GM21447 (cell line): ENCODE data around the gene GALNT2.

Source experiments
- ATAC-seq: cut with Tn5 transposase; IDR thresholded peaks from one replicate; pipeline ENCODE4 v1.9.1; 2021; ENCODE audit not compliant: unreplicated experiment

The GALNT2 gene

GRCh38 chr1:230109066-230109465 is 42.0 kb downstream of the GALNT2 start:
- no peak for ATAC-seq

DNA sequence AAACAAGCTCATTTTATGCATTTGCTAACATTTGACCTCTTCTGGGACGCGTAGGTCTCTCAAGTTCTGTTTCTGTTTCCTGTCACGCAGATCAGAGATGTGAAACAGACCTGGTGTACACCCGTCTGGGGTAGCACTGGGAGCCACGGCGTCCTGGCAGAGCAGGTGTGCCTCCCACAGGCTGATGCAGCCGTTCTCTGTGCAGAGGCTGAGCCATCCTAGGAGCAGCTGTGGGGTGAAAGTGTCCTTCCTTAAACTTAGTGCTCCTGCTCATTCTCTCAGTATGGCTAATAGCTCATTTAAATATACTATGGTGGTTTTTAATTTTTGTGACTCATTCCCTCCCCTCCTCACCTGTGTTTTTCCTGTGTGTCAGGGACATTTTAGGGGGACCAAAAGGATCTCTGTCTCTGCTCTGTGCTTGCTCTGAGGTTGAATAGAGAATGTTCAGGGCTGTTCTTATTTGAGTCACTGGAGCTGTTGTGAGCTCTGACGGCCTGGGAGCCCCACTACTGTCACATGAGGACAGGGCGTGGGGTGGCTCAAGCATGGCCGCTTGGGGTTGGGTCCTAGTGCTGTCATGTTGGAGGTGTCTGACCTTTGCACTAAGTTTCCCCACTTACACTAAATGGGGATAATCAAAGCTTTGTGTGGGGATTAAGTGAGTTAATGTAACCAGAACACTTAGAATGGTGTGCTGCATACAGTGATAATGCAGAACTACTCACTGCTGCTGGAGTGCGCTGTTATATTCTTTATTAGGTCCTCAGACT is 43.0 kb downstream of the GALNT2 start:
- ATAC-seq = peak; percentile 79

DNA sequence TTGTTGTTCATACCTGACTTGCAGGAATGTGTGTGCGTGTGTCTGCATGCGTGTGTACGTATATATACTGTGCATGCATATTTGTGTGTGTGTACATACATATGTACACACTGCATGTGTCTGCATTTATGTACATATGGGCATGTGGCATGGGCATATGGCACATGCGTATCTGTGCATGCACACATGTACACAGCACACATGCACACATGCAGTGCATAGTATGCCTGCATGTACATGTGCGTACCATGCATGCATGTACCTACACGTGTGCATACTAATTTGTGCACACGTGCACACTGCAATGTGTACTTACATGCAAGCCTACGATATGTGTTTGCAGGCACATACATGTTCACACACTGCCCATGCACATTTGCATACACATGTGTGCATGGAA is 43.9 kb downstream of the GALNT2 start:
- ATAC-seq = no peak

DNA sequence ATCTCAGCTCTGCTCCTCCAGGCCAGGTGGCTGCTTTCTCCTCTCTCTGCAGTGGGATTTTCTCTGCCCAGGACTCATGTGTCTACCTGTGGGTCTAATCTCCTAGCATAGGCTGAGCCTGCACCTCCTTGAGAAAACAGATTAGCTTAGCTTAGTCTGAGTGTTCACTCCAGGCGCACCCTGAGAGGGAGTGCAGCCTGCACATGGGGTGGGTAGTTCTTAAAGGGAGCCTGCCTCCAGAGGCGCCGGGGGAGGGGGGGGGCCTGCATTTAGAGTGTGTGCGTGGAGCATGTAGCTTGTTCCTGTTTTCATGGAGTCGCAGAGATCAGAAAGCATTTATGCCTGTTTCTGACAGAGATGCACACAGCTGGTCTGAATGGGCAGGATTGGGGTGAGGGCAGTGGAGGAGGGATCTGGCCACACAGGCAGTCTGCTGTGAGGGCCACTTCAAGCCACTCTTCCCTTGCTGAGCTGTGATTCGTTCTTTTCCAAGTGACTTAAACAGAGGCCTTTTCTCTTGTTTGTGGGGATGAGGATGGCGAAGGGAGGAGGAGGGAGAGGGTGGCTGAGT is 45.2 kb downstream of the GALNT2 start:
- no peak for ATAC-seq

GRCh38 chr1:230112782-230113181 is 45.7 kb downstream of the GALNT2 start:
- no peak for ATAC-seq

GRCh38 chr1:230113235-230113592 is 46.2 kb downstream of the GALNT2 start:
- ATAC-seq = no peak

DNA sequence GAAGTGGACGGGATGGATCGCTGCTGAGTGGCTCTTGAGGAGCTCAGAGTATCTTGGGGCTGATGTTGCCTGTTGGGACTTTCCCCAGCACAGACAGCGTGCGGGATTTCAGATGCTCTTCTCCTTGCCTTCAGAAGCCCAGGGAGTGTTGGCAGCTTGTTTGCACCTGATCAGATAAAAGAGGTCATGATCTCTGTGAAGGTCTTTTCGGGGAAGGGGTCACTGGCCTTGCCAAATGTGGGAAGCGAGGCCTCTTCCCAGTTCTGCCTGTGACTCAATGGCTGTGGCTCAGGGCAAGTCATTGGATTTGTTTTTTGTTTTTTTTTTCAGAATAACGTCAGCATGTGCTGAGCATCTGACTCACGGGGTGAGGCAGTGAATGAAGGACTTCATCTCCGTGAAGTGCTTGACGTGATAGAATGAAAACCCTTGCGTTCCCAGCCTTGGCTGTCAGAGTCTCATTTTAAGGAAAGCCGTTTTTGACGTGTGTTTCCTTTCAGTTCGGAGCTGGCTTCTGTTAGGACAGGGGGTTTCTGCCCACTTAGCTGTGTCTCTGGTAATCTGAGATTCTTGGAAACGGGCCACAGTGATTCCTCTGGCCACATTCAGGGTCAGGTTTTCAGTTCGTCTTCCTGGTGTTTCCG is 46.7 kb downstream of the GALNT2 start:
- ATAC-seq = no peak

DNA sequence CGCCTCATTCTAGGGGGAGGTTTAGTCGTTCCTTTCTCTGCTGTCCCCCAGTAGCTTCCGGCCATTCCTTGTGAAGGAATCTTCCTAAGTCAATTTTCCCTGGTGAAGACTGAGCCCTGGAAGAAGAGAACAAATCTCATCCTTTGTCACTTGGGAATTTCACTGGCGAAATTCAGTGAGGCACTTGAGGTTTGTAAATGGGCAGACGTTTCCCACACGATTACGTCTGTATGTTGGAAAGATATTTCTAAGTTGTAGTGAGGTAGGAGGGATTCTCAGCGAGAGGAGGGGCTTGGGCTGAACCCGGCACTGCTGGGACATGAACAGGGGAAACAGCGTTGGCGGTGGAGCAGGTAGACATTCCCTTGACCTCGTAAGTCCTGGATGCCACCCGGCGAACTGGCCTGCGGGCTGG is 47.2 kb downstream of the GALNT2 start:
- no peak for ATAC-seq

DNA sequence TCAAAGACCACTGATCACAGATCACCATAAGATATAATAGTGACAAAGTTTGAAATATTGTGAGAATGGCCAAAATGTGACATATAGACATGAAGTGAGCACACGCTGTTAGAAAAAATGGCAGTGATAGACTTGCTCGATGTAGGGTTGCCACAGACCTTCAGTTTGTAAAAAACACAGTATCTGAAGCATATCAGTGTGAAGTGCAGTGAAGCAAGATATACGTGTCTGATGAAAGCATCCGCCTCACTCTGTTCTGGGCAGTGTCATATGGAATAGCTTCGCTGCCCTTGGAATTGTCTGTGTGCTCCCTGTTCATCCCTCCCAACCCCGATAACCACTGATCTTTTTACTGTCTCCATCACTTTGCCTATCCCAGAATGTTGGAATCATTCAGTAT is 50.7 kb downstream of the GALNT2 start:
- ATAC-seq = no peak

GRCh38 chr1:230119340-230119739 is 52.3 kb downstream of the GALNT2 start:
- no peak for ATAC-seq

DNA sequence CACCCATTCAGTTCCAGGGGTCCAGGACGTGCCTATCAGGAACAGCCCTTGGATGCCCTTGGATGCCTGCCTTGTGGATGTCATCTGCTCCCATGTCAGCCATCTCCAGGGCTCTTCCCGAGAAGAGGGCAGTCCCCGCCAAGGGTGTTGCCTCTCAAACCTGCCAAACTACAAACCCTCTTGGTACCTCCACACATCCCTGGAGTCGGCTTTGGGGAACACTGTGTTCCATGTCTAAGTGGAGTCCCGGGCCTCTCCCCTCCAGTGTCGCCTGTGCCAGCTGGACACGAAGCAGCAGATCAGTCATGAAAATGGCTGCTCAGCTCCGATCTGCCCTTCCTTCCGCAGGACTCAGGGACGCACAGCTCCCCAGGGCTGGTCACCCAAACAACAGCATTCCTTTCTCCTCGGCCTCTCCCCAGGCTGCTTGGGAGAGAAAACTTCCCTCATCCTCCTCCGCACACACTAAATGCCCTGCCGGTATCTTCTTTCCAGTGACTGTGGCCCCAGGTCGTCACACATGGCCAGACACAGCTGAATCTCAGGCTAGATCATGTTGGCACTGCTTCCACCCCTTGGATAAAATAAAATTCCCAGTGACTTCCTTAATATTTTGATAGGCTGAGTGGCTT is 53.4 kb downstream of the GALNT2 start:
- no peak for ATAC-seq

DNA sequence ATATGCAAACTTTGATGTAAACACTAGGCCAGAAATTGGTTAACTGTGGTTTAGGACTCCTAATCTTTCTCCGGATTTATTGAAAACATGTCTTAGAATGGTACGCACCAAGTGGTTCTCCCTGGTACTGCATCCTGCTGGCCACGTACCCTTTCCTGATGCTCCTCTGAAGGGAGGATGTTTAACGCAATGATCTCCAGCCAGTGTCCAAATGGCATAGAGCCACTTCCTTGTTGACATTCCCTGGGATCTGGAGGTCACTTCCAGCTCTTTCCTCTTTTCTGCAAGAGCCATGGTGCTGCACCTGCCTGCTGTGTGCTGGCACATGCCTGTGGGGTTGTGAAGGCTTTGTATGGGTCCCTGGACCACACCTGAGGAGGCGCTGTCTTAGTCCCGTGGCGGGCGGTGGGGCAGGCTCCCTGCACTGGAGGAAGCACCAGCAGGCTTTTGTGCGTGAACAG is 53.9 kb downstream of the GALNT2 start:
- no peak for ATAC-seq

DNA sequence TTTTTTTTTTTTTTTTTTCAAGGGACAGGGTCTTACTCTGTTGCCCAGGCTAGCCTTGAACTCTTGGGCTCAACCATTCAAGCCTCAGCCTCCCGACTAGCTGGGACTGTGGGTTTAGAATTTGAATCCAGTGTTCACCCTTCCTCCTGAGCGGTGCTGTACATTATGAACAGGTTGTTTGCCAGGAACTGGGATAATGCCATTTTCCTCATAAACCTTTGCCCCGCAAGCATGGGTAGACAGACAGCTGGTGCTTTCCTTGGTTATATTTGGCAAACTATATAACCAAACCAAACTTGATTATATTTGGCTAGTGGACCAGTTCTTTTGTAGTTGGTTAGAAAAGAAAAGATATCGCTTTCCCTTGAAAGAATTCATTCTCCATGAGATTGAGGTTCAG is 54.9 kb downstream of the GALNT2 start:
- no peak for ATAC-seq

DNA sequence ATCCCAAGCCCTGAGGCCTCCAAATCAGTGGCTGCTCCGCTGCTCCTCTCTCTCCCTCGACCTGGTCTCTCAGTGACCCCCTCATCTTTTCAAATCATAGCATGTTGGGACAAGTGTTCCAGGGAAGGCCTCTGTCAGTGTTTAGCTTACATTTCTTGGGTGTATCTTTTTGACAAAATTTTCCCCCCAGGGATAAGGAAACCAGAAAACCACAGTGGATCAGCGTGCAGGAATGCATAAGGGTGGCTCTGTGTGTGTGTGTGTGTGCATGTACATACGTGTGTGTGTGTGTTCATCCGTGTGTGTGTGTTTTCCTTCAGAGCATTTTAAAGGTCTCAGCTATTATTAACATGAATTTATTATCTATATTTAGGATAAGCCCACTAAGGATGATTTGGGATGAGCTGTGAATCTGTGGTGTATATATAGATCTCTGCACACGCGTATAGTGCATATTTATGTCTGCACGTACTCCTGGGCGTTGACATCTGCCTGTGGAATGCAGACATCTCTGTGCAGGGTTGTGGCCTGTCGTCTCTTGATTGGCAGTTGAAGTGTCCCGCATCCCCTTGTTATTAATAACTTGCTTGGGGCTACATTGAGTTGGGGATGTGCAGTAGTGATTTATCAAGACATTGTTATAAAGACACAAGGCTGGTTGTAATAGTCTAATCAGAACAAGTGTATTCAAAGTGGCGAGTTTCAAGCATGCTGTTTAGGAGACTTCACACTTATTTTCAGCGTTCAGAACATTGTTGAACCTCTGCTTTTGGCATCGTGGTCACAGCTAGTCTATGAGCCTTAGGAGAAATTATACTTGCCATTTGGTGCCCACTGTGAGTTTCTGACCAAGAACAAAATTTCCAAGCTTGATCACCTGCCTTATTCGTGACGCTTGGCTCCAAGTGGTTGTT is 55.6 kb downstream of the GALNT2 start:
- no peak for ATAC-seq

- ATAC-seq = peak; percentile 80
These were observed 56.5 kb downstream of the GALNT2 start for GRCh38 chr1:230123280-230124185.

DNA sequence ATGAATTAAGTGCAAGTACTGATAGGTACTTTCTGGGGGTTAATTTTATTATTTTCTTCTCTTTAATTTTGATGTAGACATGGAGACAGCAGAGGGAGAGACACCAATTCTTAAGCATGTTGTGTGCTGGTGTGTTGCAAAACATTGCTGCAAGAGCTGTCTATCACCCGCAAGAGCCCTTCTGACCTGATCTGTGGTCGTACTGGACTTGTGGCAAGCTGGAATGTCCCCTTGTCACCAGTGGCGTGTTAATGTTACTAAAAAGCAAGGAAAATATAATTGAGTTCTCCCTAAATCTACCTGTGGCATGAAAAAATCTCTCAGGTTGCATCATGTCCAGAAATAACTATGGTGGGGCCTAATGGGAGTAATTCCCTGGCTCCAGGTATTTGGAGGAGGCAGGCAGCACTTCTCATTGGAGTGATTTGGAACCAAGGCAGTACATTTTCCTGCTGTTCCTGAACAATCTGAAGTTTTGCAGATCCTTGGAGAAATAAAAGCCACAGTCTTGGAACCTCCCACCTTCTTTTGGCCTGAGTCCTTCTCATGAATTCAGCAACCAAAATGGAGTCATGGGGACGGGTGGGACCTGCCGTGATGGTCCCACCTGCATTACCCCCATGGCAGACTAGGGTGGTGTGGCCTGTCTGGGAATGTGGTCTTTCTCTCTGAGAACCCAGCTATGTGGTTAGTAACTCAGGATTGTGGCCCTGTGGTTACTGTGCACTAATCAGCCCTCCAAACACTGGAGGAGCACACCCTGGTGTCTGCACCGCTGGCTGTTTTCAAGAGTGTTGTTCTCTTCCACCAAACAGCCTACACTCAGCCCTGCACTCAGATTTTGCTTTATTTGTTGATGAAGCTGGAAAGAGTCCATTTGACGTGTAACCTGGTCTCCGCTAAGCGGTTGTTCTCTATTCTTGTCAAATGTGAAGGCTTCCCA is 57.4 kb downstream of the GALNT2 start:
- no peak for ATAC-seq

- ATAC-seq = no peak
These were observed 58.1 kb downstream of the GALNT2 start for GRCh38 chr1:230125141-230125540.

DNA sequence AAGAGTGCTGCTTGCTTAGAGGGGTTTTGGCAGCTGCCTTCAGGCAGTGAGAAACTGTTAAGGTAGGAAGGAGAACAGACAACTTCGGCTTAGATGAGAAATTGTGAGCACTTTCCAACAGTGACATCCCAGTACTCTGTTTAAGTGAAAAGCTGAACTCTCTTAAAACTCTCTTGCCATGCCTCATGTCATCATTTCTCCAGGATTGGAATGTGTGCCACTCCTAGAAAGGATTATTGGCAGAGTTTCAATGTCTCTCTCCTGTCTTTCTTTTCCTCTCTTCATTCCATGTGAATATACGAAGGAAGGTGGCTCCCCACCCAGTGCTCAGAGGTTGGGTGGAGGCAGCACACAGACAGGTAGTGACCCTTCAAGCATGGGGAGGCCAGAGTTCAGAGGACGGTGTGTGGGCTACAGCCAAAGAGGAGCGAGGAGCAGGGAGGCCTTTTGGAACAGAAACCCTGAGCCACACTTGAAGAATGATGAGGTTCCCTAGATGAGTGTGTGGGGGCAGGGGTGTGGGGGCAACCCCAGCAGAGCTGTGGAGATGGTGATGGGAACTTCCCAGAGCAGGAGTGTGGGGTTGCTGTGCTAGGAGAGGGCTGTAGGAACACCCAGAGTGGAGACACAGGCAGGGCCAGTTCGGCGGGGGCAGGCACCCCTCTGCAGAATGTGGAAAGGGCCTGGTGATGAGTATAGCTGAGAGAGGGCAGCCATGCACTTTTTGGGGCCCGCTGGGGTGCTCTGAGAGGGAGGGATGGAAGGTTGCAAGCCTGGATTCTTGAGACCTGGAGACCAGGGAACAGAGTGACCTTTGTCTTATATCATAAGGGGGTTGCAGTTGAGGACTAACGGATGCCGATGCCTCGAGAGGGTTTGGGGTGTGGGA is 58.8 kb downstream of the GALNT2 start:
- no peak for ATAC-seq
